Fibroblast of pulmonary artery (primary cell): ENCODE data around the gene ATXN1.

Experiments used
- DNase-seq: peaks from one replicate; pipeline ENCODE4 v3.0.0-alpha.2; 2010; ENCODE audit warnings: low read depth
- H3K4me3 ChIP-seq: replicated peaks from 2 replicates; pipeline ENCODE4 v1.5.1; 2011; ENCODE audit warnings: low read depth, mild to moderate bottlenecking, control low read depth, low read length, moderate library complexity
- CTCF ChIP-seq: IDR thresholded peaks from 2 replicates; pipeline ENCODE4 v1.5.1; 2011; ENCODE audit warnings: mild to moderate bottlenecking, control low read depth, low read length, inconsistent platforms; ENCODE audit errors: missing control alignments

Gene ATXN1

GRCh38 chr6:16626650-16627049 is 134.6 kb downstream of the ATXN1 start:
- no peak overlapping the region for H3K4me3 ChIP-seq
- no peak for DNase-seq
- TF ChIP-seq CTCF, result no peak

- H3K4me3 ChIP-seq, result no peak overlapping the region
- no peak for TF ChIP-seq CTCF
- no peak for DNase-seq
Measured at GRCh38 chr6:16625291-16626265, 135.7 kb downstream of the ATXN1 start.

GRCh38 chr6:16624636-16625290 is 136.5 kb downstream of the ATXN1 start:
- H3K4me3 ChIP-seq, result no peak overlapping the region
- no peak for DNase-seq
- no peak for TF ChIP-seq CTCF

- H3K4me3 ChIP-seq, result no peak overlapping the region
- DNase-seq, result no peak
- no peak for TF ChIP-seq CTCF
Measured at GRCh38 chr6:16623731-16624130, 137.5 kb downstream of the ATXN1 start.

- peak; percentile 33 for DNase-seq
- TF ChIP-seq CTCF, result no peak
- no peak overlapping the region for H3K4me3 ChIP-seq
Measured at GRCh38 chr6:16623029-16623653, 138.1 kb downstream of the ATXN1 start.

GRCh38 chr6:16622193-16622592 is 139.1 kb downstream of the ATXN1 start:
- H3K4me3 ChIP-seq, result no peak overlapping the region
- DNase-seq, result no peak
- TF ChIP-seq CTCF, result no peak
